Right lobe of liver (tissue), 6 donors: ENCODE measurements around the gene WDR44. TPM values are rescaled to one million over a fixed set of nuclear protein-coding genes. Genes with fewer than 3 reads are reported as not detected.

Source experiments
- ATAC-seq, 4 donors: fragments of 200-7000 bp; cut with Tn5 transposase; one replicate each; pipeline ENCODE4 v1.9.1; 2020; ENCODE audit warnings: mild to moderate bottlenecking in 4 of 4, moderate library complexity in 4 of 4
- DNase-seq, 3 donors: peaks; one replicate each; pipeline ENCODE4 v3.0.0-alpha.2; 2020
- H3K27ac ChIP-seq, 3 donors: fragments of 200-600 bp; one replicate each; pipeline ENCODE4 v1.8.0; 2022
- H3K27me3 ChIP-seq, 2 donors: fragments of 200-600 bp; one replicate each; pipeline ENCODE4 v1.8.0; 2022
- H3K36me3 ChIP-seq, 4 donors: fragments of 200-600 bp; sonication (generic) in 1 of 4; one replicate each; pipeline versions ENCODE4 v1.5.1 to v1.8.0; 2017 to 2022; ENCODE audit warnings: control low read depth in 1 of 4
- H3K4me1 ChIP-seq, 4 donors: fragments of 200-600 bp; sonication (generic) in 1 of 4; one replicate each; pipeline versions ENCODE4 v1.5.1 to v1.8.0; 2017 to 2022; ENCODE audit warnings: control low read depth in 1 of 4
- H3K4me3 ChIP-seq, 3 donors: fragments of 200-600 bp; one replicate each; pipeline ENCODE4 v1.8.0; 2022
- H3K9me3 ChIP-seq, 4 donors: fragments of 200-600 bp; sonication (generic) in 1 of 4; one replicate each; pipeline versions ENCODE4 v1.5.1 to v1.8.0; 2017 to 2022; ENCODE audit warnings: control low read depth in 1 of 4
- POLR2A ChIP-seq: fragments of 450-650 bp; IDR thresholded peaks from one replicate; pipeline ENCODE4 v1.6.1; 2017; ENCODE audit warnings: antibody characterized with exemption, mild to moderate bottlenecking
- WGBS: methylation state at CpG from one replicate; pipeline ENCODE4 v1.1.6; 2018; ENCODE audit warnings: low coverage, low lambda C conversion rate; ENCODE audit not compliant: insufficient coverage; ENCODE audit errors: missing lambda C conversion rate; 5-methylcytosine and 5-hydroxymethylcytosine counted together
- intact Hi-C, 2 donors: fragments of 100-400 bp; cut with DNase I; formaldehyde crosslinking; loops; one replicate each; pipeline versions ENCODE4 v1.11.2 to v1.14.1; 2022
- total RNA-seq, 6 experiments: library from RNA; depleted of rRNA in 2 of 6; stranded (reverse); fragments of >200 nt in 2 of 6; fragmentation: NEBNext Ultra II Directional in 3 of 6; extraction: Animal tissue kit (Norgen Biotek cat#: 25700) in 3 of 6; gene quantifications; one replicate each; pipeline versions ENCODE4 v1.1.0 to v1.2.4, GENCODE V29; 2016 to 2023
- TF ChIP-seq, protein P1 (sequence below), 4 donors: fragments of 200-600 bp in 3 of 4; fragments of 450-650 bp in 1 of 4; IDR thresholded peaks; one replicate each; pipeline versions ENCODE4 v1.5.1 to v1.8.0; 2016 to 2022; ENCODE audit warnings: antibody characterized with exemption in 4 of 4, mild to moderate bottlenecking in 2 of 4
- donor health status: DM: no; HTN: yes; CAD: no.
- donor health status: DM: no; HTN: no; CAD: no.
- donor health status: DM: no; HTN: no; CAD: no.
- donor health status: DM: no; HTN: yes; CAD: no.
- donor health status: DM: no; HTN: yes; CAD: no.

Gene WDR44
- total RNA-seq, 6 experiments from 2014 or later, result 6.2 to 11.6 (median 8.0) TPM

DNA sequence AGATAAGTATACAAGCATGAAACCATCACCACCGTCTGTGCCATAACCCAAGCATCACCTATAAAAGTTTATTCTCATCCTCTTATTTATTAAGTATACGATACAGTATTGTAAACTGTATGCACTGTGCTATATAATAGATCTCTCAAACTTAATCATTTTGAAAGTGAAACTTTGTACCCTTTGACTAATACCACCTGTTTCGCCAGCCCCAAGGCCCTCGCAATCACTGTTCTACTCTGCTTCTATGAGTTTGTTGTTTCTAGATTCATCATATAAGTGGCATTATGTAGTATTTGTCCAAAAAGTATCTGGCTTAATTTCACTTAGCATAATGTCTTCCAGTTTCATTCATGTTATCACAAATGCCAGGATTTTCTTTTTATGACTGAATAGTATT, 77.7 kb downstream of the WDR44 start:
- ATAC-seq (no peak), DNase-seq (no peak)
- 63% methylated on average over 4 of the region's 4 CpGs for WGBS
- Histone ChIP-seq H3K36me3 (no peaks in the 10 kb centered on the region), H3K4me3 (no peak overlapping the region), H3K9me3 (no peaks in the 10 kb centered on the region), H3K27ac (no peak overlapping the region), H3K27me3 (no peaks in the 10 kb centered on the region), H3K4me1 (peaks cover 0 to 10% (median 0%) of the 10 kb centered on the region in 4 donors)
- TF ChIP-seq, protein P1, sequence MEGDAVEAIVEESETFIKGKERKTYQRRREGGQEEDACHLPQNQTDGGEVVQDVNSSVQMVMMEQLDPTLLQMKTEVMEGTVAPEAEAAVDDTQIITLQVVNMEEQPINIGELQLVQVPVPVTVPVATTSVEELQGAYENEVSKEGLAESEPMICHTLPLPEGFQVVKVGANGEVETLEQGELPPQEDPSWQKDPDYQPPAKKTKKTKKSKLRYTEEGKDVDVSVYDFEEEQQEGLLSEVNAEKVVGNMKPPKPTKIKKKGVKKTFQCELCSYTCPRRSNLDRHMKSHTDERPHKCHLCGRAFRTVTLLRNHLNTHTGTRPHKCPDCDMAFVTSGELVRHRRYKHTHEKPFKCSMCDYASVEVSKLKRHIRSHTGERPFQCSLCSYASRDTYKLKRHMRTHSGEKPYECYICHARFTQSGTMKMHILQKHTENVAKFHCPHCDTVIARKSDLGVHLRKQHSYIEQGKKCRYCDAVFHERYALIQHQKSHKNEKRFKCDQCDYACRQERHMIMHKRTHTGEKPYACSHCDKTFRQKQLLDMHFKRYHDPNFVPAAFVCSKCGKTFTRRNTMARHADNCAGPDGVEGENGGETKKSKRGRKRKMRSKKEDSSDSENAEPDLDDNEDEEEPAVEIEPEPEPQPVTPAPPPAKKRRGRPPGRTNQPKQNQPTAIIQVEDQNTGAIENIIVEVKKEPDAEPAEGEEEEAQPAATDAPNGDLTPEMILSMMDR (IDR thresholded peaks at IDR 0.05), result no peak
- TF ChIP-seq POLR2A, result no peak
- intact Hi-C loops, result no loop called here

DNA sequence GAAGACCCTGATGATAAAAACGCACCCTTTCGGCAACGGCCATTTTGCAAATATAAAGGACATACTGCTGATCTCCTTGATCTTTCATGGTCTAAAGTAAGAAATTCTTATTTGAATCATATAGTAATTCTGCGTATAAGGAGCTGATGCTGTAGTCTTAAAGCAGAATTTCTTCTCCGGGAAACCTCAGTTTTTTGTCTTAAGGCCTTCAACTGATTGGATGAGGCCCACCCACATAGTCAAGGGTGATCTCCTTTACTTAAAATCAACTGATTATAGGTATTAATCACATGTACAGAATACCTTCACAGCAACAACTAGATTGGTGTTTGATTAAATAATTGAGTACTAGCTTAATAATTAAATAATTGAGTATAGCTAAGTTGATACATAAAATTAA, 86.9 kb downstream of the WDR44 start:
- ATAC-seq (no peak), DNase-seq (no peak)
- intact Hi-C loops, result no loop called here
- Histone ChIP-seq H3K9me3 (no peaks in the 10 kb centered on the region), H3K36me3 (peaks cover 0 to 5% (median 0%) of the 10 kb centered on the region in 4 donors), H3K27me3 (no peaks in the 10 kb centered on the region), H3K4me3 (no peak overlapping the region), H3K27ac (no peak overlapping the region), H3K4me1 (no peaks in the 10 kb centered on the region)
- WGBS, result 73% methylated on average over 5 of the region's 5 CpGs
- TF ChIP-seq, protein P1 (IDR thresholded peaks at IDR 0.05), result no peak
- no peak for TF ChIP-seq POLR2A

DNA sequence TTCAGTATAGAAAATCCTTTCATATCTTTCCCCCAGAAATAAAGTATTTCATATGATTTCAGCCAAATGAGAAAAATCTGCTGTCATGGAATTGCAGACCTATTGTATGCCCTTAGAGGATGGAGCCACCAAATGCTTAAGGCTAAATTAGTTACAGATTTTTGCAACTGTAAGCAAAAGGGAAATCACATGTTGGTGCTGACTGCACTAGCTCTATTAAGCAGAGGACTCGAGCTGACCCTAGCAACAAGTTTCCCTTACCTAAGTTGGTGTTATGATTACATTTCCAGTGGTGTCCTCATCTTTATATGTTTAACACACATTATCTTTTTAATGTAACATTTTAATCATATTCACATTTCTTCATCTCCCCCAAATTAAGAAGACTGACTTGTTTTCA, 91.4 kb downstream of the WDR44 start:
- H3K27ac ChIP-seq, result no peak overlapping the region
- WGBS, result 38% methylated on average over 1 of the region's 1 CpG
- H3K9me3 ChIP-seq, result no peaks in the 10 kb centered on the region
- TF ChIP-seq, protein P1 (IDR thresholded peaks at IDR 0.05), result no peak
- no peaks in the 10 kb centered on the region for H3K4me1 ChIP-seq
- H3K27me3 ChIP-seq, result no peaks in the 10 kb centered on the region
- H3K36me3 ChIP-seq, result peaks cover 0 to 5% (median 0%) of the 10 kb centered on the region in 4 donors
- ATAC-seq (peak in 3 of 4 donors; percentile 16 to 53 (median 25)), DNase-seq (no peak)
- intact Hi-C loops, result no loop called here
- no peak overlapping the region for H3K4me3 ChIP-seq

DNA sequence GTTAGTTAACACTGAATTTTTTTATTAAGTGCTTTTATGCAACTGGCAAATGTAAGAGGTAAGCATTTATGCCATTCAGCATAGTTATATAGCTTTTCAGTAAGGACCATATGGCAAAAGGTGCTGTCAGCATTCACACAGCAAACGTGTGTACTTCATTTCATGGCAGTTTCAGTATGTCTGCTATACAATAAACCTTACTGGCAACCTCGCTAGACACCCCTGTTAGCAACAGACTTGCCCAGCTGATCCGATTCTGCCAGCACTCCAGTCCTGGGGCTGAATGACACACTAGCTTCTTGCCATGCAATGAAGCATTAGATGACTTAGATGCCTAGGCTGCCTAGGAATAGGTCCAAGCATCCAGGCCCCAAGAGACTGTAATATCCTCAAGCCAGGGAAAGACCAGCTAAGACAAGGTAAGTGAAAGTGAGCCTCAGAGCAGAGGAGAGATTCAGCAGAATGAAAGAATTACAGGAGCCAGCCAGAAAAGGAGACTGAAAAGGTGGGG, 102.4 kb downstream of the WDR44 start:
- no peaks in the 10 kb centered on the region for H3K9me3 ChIP-seq
- no peak for TF ChIP-seq POLR2A
- TF ChIP-seq, protein P1 (IDR thresholded peaks at IDR 0.05), result no peak

DNA sequence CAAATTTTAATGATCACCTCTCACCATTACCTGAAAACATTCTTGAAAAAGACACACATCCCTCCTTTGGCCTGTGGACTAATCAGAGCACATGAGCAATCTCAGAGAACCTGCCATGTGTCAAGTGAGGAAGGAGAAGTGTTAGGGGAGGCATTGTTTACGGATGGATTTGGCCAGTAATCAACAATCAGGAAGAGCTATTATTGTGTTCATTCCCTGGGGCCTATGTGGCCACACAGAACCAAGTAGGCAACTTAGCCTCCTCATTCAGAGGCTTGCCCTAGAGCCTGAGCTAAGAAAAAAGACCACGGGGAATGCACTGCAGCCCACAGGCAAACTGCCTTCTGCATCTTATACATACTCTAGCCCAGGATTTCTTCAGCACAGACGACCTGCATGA, 109.1 kb downstream of the WDR44 start:
- WGBS, result 79% methylated on average over 3 of the region's 3 CpGs
- ATAC-seq (no peak), DNase-seq (no peak)
- Histone ChIP-seq H3K27me3 (no peaks in the 10 kb centered on the region), H3K9me3 (no peaks in the 10 kb centered on the region), H3K4me3 (no peak overlapping the region), H3K27ac (no peak overlapping the region), H3K4me1 (no peaks in the 10 kb centered on the region), H3K36me3 (no peaks in the 10 kb centered on the region)
- intact Hi-C loops, result no loop called here
- TF ChIP-seq, protein P1 (IDR thresholded peaks at IDR 0.05), result no peak
- no peak for TF ChIP-seq POLR2A

More for the DNA sequence above, 102.4 kb downstream of the WDR44 start:
- intact Hi-C loops, result no loop called here
- WGBS, result 39% methylated on average over 3 of the region's 3 CpGs
- ATAC-seq (no peak), DNase-seq (no peak)
- H3K27me3 ChIP-seq, result no peaks in the 10 kb centered on the region
- no peak overlapping the region for H3K4me3 ChIP-seq
- H3K4me1 ChIP-seq, result no peaks in the 10 kb centered on the region
- peaks cover 0 to 5% (median 0%) of the 10 kb centered on the region in 4 donors for H3K36me3 ChIP-seq
- H3K27ac ChIP-seq, result no peak overlapping the region
